ENCODE measurements around the gene POP5. TPM values are rescaled to one million over a fixed set of nuclear protein-coding genes. Genes with fewer than 3 reads are reported as not detected.

The POP5 gene, protein sequence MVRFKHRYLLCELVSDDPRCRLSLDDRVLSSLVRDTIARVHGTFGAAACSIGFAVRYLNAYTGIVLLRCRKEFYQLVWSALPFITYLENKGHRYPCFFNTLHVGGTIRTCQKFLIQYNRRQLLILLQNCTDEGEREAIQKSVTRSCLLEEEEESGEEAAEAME
- total RNA-seq: 10 to 100 TPM; 29.5 to 44.3 (median 37.7) TPM
- long read RNA-seq, donor 1, transcript POP5-202 (5 exons, 801 nt): major isoform, 8 of 25 reads
- long read RNA-seq, donor 1, transcript POP5-208 (4 exons, 821 nt): minor isoform, 6 of 25 reads
- long read RNA-seq, donor 1, partial matches to known transcripts: 1 of 25 reads
- long read RNA-seq, donor 1, other reads (novel, unspliced or antisense): 3 of 25 reads
- long read RNA-seq, donor 2, transcript POP5-202 (5 exons, 801 nt): major isoform, 7 of 12 reads
- long read RNA-seq, donor 2, partial matches to known transcripts: 0 of 12 reads
- long read RNA-seq, donor 2, other reads (novel, unspliced or antisense): 1 of 12 reads

- Histone ChIP-seq H3K4me3 (peak within 1 kb of the TSS; percentile 72), H3K9me3 (no peaks in the 10 kb centered on the region), H3K4me1 (ENCODE audit: low read depth) (peaks cover 17% of the 10 kb centered on the region), H3K36me3 (ENCODE audit: low read depth) (no peaks in the 10 kb centered on the region)
- peak; percentile 93 for ATAC-seq
- peak; percentile 97 to 98 (median 97) for DNase-seq
- TF ChIP-seq CTCF (IDR thresholded peaks at IDR 0.05): peak; percentile 5
- intact Hi-C loops (cut with DNase I, micrococcal nuclease): loop anchor here in 1 of 2 donors (10.0 kb wide), 1 partner anchor 134 kb away; the partner anchor contains the start of gene UNC119B
Observed at GRCh38 chr12:120580787-120581723, at the start of gene POP5. Gene POP5 (minus strand): TSS chr12:120581402. CDS start chr12:120581362, 40 bp downstream.

- no peak overlapping the region for H3K4me3 ChIP-seq
- intact Hi-C loops (cut with DNase I, micrococcal nuclease): no loop called here
- H3K4me1 ChIP-seq (ENCODE audit: low read depth): no peaks in the 10 kb centered on the region
- no peak for TF ChIP-seq CTCF (IDR thresholded peaks at IDR 0.05)
- H3K9me3 ChIP-seq: no peaks in the 10 kb centered on the region
- ATAC-seq (no peak), DNase-seq (no peak)
- no peaks in the 10 kb centered on the region for H3K36me3 ChIP-seq (ENCODE audit: low read depth)
Observed at GRCh38 chr12:120630104-120630892, 49.1 kb upstream of the POP5 start.

DNA sequence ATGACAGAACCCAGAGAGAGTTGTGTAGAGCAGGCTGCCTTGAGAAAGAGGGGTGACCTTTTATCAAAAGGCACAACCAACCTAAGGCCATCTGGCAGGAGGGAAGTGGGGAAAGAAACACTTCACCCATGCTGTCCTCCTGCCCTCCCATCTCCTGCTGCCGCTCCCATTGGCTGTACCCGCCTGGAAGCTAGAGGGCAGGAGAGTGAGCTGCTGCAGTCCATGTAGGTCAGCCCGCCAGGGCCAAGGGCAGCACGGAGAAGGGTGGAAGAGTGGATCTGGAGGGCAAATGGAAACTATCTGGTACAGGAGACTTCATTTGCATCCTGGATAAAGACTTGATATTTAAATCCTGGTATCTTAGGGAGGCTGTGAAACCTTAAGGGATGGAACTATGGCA lies 47.7 kb upstream of the POP5 start:
- ATAC-seq: peak; percentile 84
- H3K4me3 ChIP-seq: no peak overlapping the region
- H3K36me3 ChIP-seq (ENCODE audit: low read depth): no peaks in the 10 kb centered on the region
- TF ChIP-seq CTCF (IDR thresholded peaks at IDR 0.05): no peak
- peak in 2 of 3 donors; percentile 31 to 54 for DNase-seq
- H3K4me1 ChIP-seq (ENCODE audit: low read depth): no peaks in the 10 kb centered on the region
- intact Hi-C loops (cut with DNase I, micrococcal nuclease): no loop called here
- no peaks in the 10 kb centered on the region for H3K9me3 ChIP-seq

DNA sequence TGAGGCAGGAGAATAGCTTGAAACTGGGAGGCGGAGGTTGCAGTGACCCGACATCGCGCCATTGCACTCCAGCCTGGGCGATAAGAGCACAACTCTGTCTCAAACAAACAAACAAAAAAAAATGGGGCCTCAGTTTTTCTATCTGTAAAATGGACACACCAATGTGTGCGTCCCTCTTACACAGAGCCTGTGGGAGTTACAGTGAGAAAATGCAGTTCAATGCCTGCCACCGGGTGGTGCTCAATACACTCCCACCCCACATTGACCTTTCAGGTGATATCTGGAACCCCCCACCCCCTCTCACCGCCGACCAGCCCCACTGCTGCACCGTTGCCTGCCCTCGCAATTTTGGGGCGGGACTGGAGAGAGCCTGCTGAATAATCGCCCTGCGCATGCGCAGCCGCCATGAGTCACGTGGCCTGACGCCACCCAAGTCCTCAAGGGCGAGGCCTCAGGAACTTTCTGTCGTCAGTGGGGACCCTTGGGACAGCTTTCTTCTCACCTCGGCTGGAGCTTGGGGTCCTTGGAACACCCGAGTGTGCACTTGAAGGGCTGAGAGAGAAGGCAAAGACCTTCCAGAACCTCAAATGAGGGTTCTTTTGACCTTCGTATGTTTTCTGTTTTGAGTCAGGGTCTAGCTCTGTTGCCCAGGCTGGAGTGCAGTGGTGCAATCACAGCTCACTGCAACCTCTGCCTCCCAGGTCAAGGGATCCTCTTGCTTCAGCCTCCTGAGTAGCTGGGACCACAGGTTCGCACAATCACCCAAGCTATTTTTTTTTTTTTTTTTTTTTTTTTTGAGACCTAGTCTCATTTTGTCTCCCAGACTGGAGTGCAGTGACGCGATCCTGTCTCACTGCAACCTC lies 44.6 kb upstream of the POP5 start:
- H3K9me3 ChIP-seq: no peaks in the 10 kb centered on the region
- DNase-seq: peak in 2 of 3 donors; percentile 25 to 46
- intact Hi-C loops (cut with DNase I, micrococcal nuclease): no loop called here
- H3K4me1 ChIP-seq (ENCODE audit: low read depth): no peaks in the 10 kb centered on the region
- TF ChIP-seq CTCF (IDR thresholded peaks at IDR 0.05): no peak
- no peaks in the 10 kb centered on the region for H3K36me3 ChIP-seq (ENCODE audit: low read depth)
- no peak overlapping the region for H3K4me3 ChIP-seq
- no peak for ATAC-seq
